Neuronal stem cell (in vitro differentiated cells): ENCODE results near the gene RAB22A.

Source experiments
- DNase-seq: peaks from one replicate; pipeline ENCODE4 v3.0.0-alpha.2; 2013; ENCODE audit warnings: low spot score
- H2AFZ ChIP-seq: one replicate; pipeline ENCODE4 v1.6.1; 2013; ENCODE audit warnings: mild to moderate bottlenecking, low read length, inconsistent platforms
- H2AK5ac ChIP-seq: 2 replicates; pipeline ENCODE4 v1.6.1; 2013; ENCODE audit warnings: low read depth, mild to moderate bottlenecking, inconsistent platforms, low read length, moderate library complexity, mixed read lengths
- H2BK120ac ChIP-seq: 2 replicates; pipeline ENCODE4 v1.6.1; 2013; ENCODE audit warnings: low read depth, mild to moderate bottlenecking, inconsistent platforms, low read length, moderate library complexity, mixed read lengths
- H2BK12ac ChIP-seq: one replicate; pipeline ENCODE4 v1.6.1; 2013; ENCODE audit warnings: low read length, inconsistent platforms
- H2BK15ac ChIP-seq: 2 replicates; pipeline ENCODE4 v1.6.1; 2013; ENCODE audit warnings: mild to moderate bottlenecking, low read length, inconsistent platforms, mixed read lengths
- H2BK5ac ChIP-seq: one replicate; pipeline ENCODE4 v1.6.1; 2013; ENCODE audit warnings: inconsistent platforms, mild to moderate bottlenecking, low read length, moderate library complexity
- H3K14ac ChIP-seq: one replicate; pipeline ENCODE4 v1.6.1; 2013; ENCODE audit warnings: low read length, inconsistent platforms
- H3K18ac ChIP-seq: 2 replicates; pipeline ENCODE4 v1.6.1; 2013; ENCODE audit warnings: low read length, inconsistent platforms
- H3K23ac ChIP-seq: 2 replicates; pipeline ENCODE4 v1.6.1; 2013; ENCODE audit warnings: low read depth, mild to moderate bottlenecking, mixed read lengths, low read length, inconsistent platforms; ENCODE audit not compliant: poor library complexity
- H3K27ac ChIP-seq: replicated peaks from 3 replicates; pipeline ENCODE4 v1.5.1; 2013; ENCODE audit warnings: low read length, inconsistent platforms
- H3K27me3 ChIP-seq, 3 experiments: 2 replicates each; pipeline ENCODE4 v1.6.1; 2013; ENCODE audit warnings: low read length in 3 of 3, mild to moderate bottlenecking in 2 of 3, inconsistent platforms in 1 of 3, low read depth in 1 of 3, mixed read lengths in 1 of 3, moderate library complexity in 1 of 3; ENCODE audit not compliant: control insufficient read depth in 3 of 3, insufficient read depth in 3 of 3
- H3K36me3 ChIP-seq, 2 donors: replicated peaks in 1 of 2; 2 replicates each; pipeline ENCODE4 v1.6.1; 2013; ENCODE audit warnings: low read length in 2 of 2; ENCODE audit not compliant: control insufficient read depth in 2 of 2, insufficient read depth in 2 of 2
- H3K4ac ChIP-seq: 2 replicates; pipeline ENCODE4 v1.6.1; 2013; ENCODE audit warnings: inconsistent platforms, mild to moderate bottlenecking, low read length, moderate library complexity
- H3K4me1 ChIP-seq, 2 donors: 1 replicate in 1 of 2; 2 replicates in 1 of 2; pipeline ENCODE4 v1.6.1; 2013; ENCODE audit warnings: low read length in 2 of 2, low read depth in 1 of 2; ENCODE audit not compliant: control insufficient read depth in 2 of 2, insufficient read depth in 1 of 2
- H3K4me2 ChIP-seq: one replicate; pipeline ENCODE4 v1.6.1; 2013; ENCODE audit warnings: mild to moderate bottlenecking, low read length, inconsistent platforms; ENCODE audit not compliant: insufficient read depth, poor library complexity, severe bottlenecking
- H3K4me3 ChIP-seq, 2 donors: 2 replicates each; pipeline ENCODE4 v1.5.1; 2013; ENCODE audit warnings: low read length in 2 of 2, mild to moderate bottlenecking in 2 of 2, inconsistent platforms in 1 of 2, moderate library complexity in 1 of 2
- H3K79me1 ChIP-seq: one replicate; pipeline ENCODE4 v1.6.1; 2013; ENCODE audit warnings: low read depth, mild to moderate bottlenecking, inconsistent platforms, low read length, moderate library complexity
- H3K9ac ChIP-seq: one replicate; pipeline ENCODE4 v1.6.1; 2013; ENCODE audit warnings: mild to moderate bottlenecking, low read depth, low read length, inconsistent platforms; ENCODE audit not compliant: poor library complexity
- H3K9me3 ChIP-seq, 2 donors: replicated peaks in 1 of 2; 2 replicates each; pipeline versions ENCODE3 to v1.6.1; 2013; ENCODE audit warnings: low read length in 2 of 2, mild to moderate bottlenecking in 2 of 2, inconsistent platforms in 1 of 2, low read depth in 1 of 2, mixed read lengths in 1 of 2, moderate library complexity in 1 of 2; ENCODE audit not compliant: control insufficient read depth in 2 of 2, insufficient read depth in 1 of 2
- H4K8ac ChIP-seq: one replicate; pipeline ENCODE4 v1.6.1; 2013; ENCODE audit warnings: low read depth, mild to moderate bottlenecking, inconsistent platforms, low read length, moderate library complexity
- H4K91ac ChIP-seq: one replicate; pipeline ENCODE4 v1.6.1; 2013; ENCODE audit warnings: low read length, low read depth, mild to moderate bottlenecking, inconsistent platforms; ENCODE audit not compliant: poor library complexity
- WGBS, 2 donors: extraction: QIAGEN DNeasy Blood & Tissue Kit; methylation state at CpG; one replicate each; pipeline ENCODE4 v1.1.7; 2013; ENCODE audit warnings: missing lambda C conversion rate in 2 of 2, mixed read lengths in 1 of 2; ENCODE audit not compliant: insufficient read length in 2 of 2, insufficient replicate concordance in 1 of 2; ENCODE audit errors: extremely low coverage in 2 of 2; 5-methylcytosine and 5-hydroxymethylcytosine counted together

The RAB22A gene

DNA sequence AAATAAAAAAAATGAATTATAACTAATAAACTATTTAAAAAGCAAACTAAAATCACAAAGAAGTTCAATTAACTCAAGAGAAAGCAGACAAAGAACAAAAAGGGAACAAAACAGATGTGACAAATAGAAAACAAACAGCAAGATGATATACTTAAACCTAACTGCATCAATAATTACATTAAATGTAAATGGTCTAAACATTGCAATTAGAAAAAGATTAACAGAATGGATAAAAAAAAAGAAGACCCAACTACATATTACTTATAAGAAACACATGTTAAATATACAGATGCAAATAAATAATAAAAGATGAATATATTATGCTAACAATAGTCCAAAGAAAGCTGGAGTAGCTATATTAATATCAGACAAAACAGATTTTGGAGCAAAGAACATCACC, 35.1 kb upstream of the RAB22A start:
- no peaks in the 10 kb centered on the region for H3K27me3 ChIP-seq
- H3K79me1 ChIP-seq: no peaks in the 10 kb centered on the region
- H2BK12ac ChIP-seq: no peak overlapping the region
- H3K14ac ChIP-seq: no peak overlapping the region
- H3K27ac ChIP-seq: no peak overlapping the region
- peaks cover 0 to 2% of the 10 kb centered on the region in 2 donors for H3K9me3 ChIP-seq
- no peaks in the 10 kb centered on the region for H3K4me1 ChIP-seq
- no peak overlapping the region for H3K4ac ChIP-seq
- H2BK5ac ChIP-seq: no peak overlapping the region
- no peak overlapping the region for H2BK15ac ChIP-seq
- H2AFZ ChIP-seq: no peak overlapping the region
- H2AK5ac ChIP-seq: no peak overlapping the region
- no peak for DNase-seq
- H3K36me3 ChIP-seq: peaks cover 0 to 2% of the 10 kb centered on the region in 2 donors
- H3K4me3 ChIP-seq: no peak overlapping the region
- H4K91ac ChIP-seq: no peak overlapping the region
- no peak overlapping the region for H3K9ac ChIP-seq
- no peak overlapping the region for H3K4me2 ChIP-seq
- H2BK120ac ChIP-seq: no peak overlapping the region
- no peak overlapping the region for H3K18ac ChIP-seq
- H3K23ac ChIP-seq: no peak overlapping the region
- H4K8ac ChIP-seq: no peak overlapping the region

DNA sequence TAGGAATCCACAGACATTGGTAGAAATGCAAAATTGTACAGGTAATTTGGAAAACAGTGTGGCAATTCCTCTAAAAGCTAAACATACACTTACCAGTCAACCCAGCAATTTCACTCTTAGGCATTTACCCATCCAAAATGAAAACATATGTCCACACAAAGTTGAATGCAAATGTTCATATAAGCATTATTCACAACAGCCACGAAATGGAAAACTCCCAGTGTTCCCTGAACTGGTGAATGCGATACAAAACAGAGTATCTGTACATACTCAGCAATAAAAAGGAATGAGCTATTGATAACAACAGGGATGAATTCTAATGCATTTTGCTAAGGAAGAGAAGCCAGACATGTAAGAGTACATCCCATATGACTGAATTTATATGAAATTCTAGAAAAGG, 32.4 kb upstream of the RAB22A start:
- H2BK15ac ChIP-seq: no peak overlapping the region
- WGBS, 2 donors: no CpG with 5 or more reads among the region's 2 CpGs

DNA sequence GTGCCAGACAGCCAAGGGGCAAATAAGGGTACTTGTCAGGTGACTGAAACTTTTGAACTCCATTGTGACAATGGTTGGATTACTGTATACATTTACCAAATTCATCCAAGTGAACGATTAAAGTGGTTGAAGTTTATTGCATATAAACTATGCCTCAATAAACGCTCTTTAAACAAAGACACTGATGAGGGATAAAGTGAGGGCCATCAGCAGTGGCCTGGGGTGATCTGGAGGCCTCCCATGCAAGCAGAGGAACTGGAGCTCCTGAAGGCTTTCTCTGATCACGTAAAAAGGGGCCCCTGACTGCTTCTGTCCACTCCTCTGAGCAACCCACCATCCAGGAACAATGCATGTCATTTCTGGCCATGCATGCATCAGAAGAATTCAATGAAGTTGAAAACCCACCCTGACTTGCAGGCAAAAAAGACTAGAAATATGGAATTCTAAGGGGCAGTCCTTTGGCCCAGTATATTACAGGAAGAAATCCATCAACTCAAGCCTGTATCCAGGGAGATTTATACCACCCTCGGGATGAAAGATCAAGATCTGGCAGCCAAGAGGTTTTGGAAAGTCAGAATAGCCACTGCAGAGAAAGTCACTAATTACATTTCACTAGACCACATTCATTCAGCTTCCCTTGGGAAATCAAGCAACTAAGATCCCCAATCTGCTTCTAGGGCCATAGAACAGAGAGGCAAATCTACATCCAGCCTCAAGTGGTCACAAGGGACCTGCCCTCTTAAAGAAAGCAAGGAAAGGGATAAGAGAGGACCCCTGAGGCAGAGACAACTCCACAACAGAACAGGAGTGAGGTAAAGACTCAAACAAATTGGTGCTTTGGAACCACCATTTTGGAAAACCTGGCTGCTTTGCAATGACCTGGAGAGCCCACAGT, 31.7 kb upstream of the RAB22A start:
- H2BK120ac ChIP-seq: no peak overlapping the region
- no peak overlapping the region for H3K9ac ChIP-seq
- no peak overlapping the region for H2AFZ ChIP-seq
- H2BK12ac ChIP-seq: no peak overlapping the region
- H3K18ac ChIP-seq: no peak overlapping the region
- no CpG with 5 or more reads among the region's 4 CpGs for WGBS, 2 donors
- H3K4me2 ChIP-seq: no peak overlapping the region
- H4K8ac ChIP-seq: no peak overlapping the region
- no peak for DNase-seq
- peaks cover 0 to 2% of the 10 kb centered on the region in 2 donors for H3K36me3 ChIP-seq
- H3K27ac ChIP-seq: no peak overlapping the region
- H3K4me3 ChIP-seq: no peak overlapping the region
- no peaks in the 10 kb centered on the region for H3K79me1 ChIP-seq
- H4K91ac ChIP-seq: no peak overlapping the region
- no peak overlapping the region for H3K14ac ChIP-seq
- no peak overlapping the region for H2AK5ac ChIP-seq
- no peak overlapping the region for H2BK5ac ChIP-seq
- no peaks in the 10 kb centered on the region for H3K4me1 ChIP-seq
- H3K23ac ChIP-seq: no peak overlapping the region
- H3K4ac ChIP-seq: no peak overlapping the region
- no peak overlapping the region for H2BK15ac ChIP-seq
- peaks cover 0 to 2% of the 10 kb centered on the region in 2 donors for H3K9me3 ChIP-seq
- no peaks in the 10 kb centered on the region for H3K27me3 ChIP-seq

More for the DNA sequence above, 32.4 kb upstream of the RAB22A start:
- Histone ChIP-seq H2AFZ (no peak overlapping the region), H3K23ac (no peak overlapping the region), H4K8ac (no peak overlapping the region), H3K27me3 (no peaks in the 10 kb centered on the region), H3K14ac (no peak overlapping the region), H3K18ac (no peak overlapping the region), H3K4me3 (no peak overlapping the region), H3K4me2 (no peak overlapping the region), H2BK12ac (no peak overlapping the region), H2BK120ac (no peak overlapping the region), H2BK5ac (no peak overlapping the region), H3K4ac (no peak overlapping the region), H4K91ac (no peak overlapping the region), H3K36me3 (peaks cover 0 to 2% of the 10 kb centered on the region in 2 donors), H2AK5ac (no peak overlapping the region), H3K4me1 (no peaks in the 10 kb centered on the region), H3K9me3 (peaks cover 0 to 2% of the 10 kb centered on the region in 2 donors), H3K9ac (no peak overlapping the region), H3K79me1 (no peaks in the 10 kb centered on the region), H3K27ac (no peak overlapping the region)
- no peak for DNase-seq

DNA sequence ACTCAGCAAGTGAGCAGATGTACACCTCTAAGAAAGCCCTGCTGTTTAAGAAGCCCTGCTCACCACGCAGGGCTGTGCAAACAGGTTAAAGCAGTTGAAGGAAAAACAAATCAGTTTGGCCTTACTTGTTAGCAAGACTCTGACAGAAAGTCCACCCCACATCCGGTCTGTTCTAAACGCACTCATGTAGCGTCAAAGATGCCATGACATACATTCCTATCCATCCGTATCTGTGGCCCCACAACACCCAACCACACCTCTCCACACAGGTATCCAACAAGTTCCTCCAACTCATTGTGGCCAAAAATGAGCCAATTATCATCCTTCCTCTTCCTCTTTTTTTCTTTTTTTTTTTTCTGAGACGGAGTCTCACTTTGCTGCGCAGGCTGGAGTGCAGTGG, 22.8 kb upstream of the RAB22A start:
- Histone ChIP-seq H2BK15ac (no peak overlapping the region), H3K79me1 (no peaks in the 10 kb centered on the region), H2BK12ac (no peak overlapping the region), H3K4ac (no peak overlapping the region), H3K9me3 (no peaks in the 10 kb centered on the region), H3K4me2 (no peak overlapping the region), H4K91ac (no peak overlapping the region), H2BK5ac (no peak overlapping the region), H2BK120ac (no peak overlapping the region), H3K14ac (no peak overlapping the region), H3K4me3 (no peak overlapping the region), H2AK5ac (no peak overlapping the region), H3K18ac (no peak overlapping the region), H3K4me1 (no peaks in the 10 kb centered on the region), H4K8ac (no peak overlapping the region), H3K23ac (no peak overlapping the region), H3K36me3 (peaks cover 0 to 5% of the 10 kb centered on the region in 2 donors), H3K9ac (no peak overlapping the region), H3K27me3 (no peaks in the 10 kb centered on the region), H3K27ac (no peak overlapping the region), H2AFZ (no peak overlapping the region)
- DNase-seq: no peak
- WGBS, 2 donors: no CpG with 5 or more reads among the region's 7 CpGs
